T1000 (cell line): ENCODE data around the gene EVC2.
"Not testable (repeated sequence)": the region's sequence is repeated elsewhere in the genome, so short reads cannot be mapped to it uniquely, and the experiment has no call there.

Experiments used
- DNase-seq: peaks from one replicate; lab custom pipeline; 2025; ENCODE audit warnings: mixed read lengths; lab: John Stamatoyannopoulos, UW

EVC2 gene

GRCh38 chr4:5629542-5629941 lies 78.8 kb downstream of the EVC2 start:
- no peak for DNase-seq

- DNase-seq = no peak
Observed at GRCh38 chr4:5626913-5627312, 81.4 kb downstream of the EVC2 start.

GRCh38 chr4:5622596-5622995 lies 85.8 kb downstream of the EVC2 start:
- no peak for DNase-seq

GRCh38 chr4:5619913-5620625 lies 88.3 kb downstream of the EVC2 start:
- no peak for DNase-seq

- DNase-seq = no peak
Observed at GRCh38 chr4:5618051-5618960, 90.1 kb downstream of the EVC2 start.

GRCh38 chr4:5616331-5616950 lies 91.9 kb downstream of the EVC2 start:
- DNase-seq = no peak

GRCh38 chr4:5615496-5616075 lies 92.8 kb downstream of the EVC2 start:
- DNase-seq = no peak

GRCh38 chr4:5611750-5612149 lies 96.6 kb downstream of the EVC2 start:
- DNase-seq = no peak

- DNase-seq = no peak
Observed at GRCh38 chr4:5609306-5610007, 98.9 kb downstream of the EVC2 start.

GRCh38 chr4:5593828-5594227 lies 114.5 kb downstream of the EVC2 start:
- not testable (repeated sequence) for DNase-seq

GRCh38 chr4:5592272-5592671 lies 116.1 kb downstream of the EVC2 start:
- DNase-seq = no peak

GRCh38 chr4:5589495-5589894 lies 118.9 kb downstream of the EVC2 start:
- DNase-seq = no peak

- no peak for DNase-seq
Observed at GRCh38 chr4:5588046-5588445, 120.3 kb downstream of the EVC2 start.

- DNase-seq = no peak
Observed at GRCh38 chr4:5575941-5576340, 132.4 kb downstream of the EVC2 start.

- no peak for DNase-seq
Observed at GRCh38 chr4:5574386-5574785, 134.0 kb downstream of the EVC2 start.

- DNase-seq = no peak
Observed at GRCh38 chr4:5573965-5574364, 134.4 kb downstream of the EVC2 start.

- DNase-seq = no peak
Observed at GRCh38 chr4:5572751-5573150, 135.6 kb downstream of the EVC2 start.

GRCh38 chr4:5572114-5572513 lies 136.2 kb downstream of the EVC2 start:
- no peak for DNase-seq

- no peak for DNase-seq
Observed at GRCh38 chr4:5571646-5572045, 136.7 kb downstream of the EVC2 start.

- DNase-seq = no peak
Observed at GRCh38 chr4:5569451-5569850, 138.9 kb downstream of the EVC2 start.

- DNase-seq = no peak
Observed at GRCh38 chr4:5568931-5569330, 139.4 kb downstream of the EVC2 start.

GRCh38 chr4:5568336-5568735 lies 140.0 kb downstream of the EVC2 start:
- no peak for DNase-seq
